HUES6 (cell line): ENCODE results near the gene RAP1GAP.

Experiments used
- H3K27ac ChIP-seq: 2 replicates; pipeline ENCODE4 v1.7.0; 2013; ENCODE audit warnings: low read depth, mild to moderate bottlenecking, low read length, inconsistent platforms
- H3K27me3 ChIP-seq: 2 replicates; pipeline ENCODE4 v1.6.1; 2013; ENCODE audit warnings: low read length; ENCODE audit not compliant: control insufficient read depth, insufficient read depth
- H3K36me3 ChIP-seq: 2 replicates; pipeline ENCODE4 v1.6.1; 2013; ENCODE audit warnings: low read length; ENCODE audit not compliant: control insufficient read depth, insufficient read depth
- H3K4me1 ChIP-seq: 2 replicates; pipeline ENCODE4 v1.6.1; 2013; ENCODE audit warnings: low read length; ENCODE audit not compliant: control insufficient read depth, insufficient read depth
- H3K4me3 ChIP-seq: 2 replicates; pipeline ENCODE4 v1.5.1; 2013; ENCODE audit warnings: low read depth, low read length
- H3K9ac ChIP-seq: one replicate; pipeline ENCODE4 v1.6.1; 2013; ENCODE audit warnings: mild to moderate bottlenecking, low read length
- H3K9me3 ChIP-seq: 2 replicates; pipeline ENCODE4 v1.6.1; 2013; ENCODE audit warnings: low read depth, low read length; ENCODE audit not compliant: control insufficient read depth, insufficient read depth

Gene RAP1GAP

DNA sequence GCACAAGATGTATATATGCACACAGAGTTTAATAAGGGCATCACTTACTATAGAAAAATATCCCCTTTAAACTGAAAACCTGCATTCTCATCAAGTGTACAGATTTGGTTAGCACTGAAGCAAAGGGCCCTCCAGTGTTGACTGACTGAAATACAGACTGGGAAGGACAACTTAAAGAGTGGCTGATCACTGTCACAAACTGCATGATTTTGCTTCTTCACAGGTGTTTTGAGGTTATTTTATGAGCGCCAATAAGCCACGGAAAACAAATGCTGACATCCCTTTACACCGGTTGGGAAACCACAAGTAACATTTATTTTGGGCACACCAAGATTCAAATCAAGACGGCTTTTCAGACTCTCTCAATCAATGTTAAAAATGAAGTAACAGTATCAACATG lies 30.9 kb upstream of the RAP1GAP start:
- H3K27ac ChIP-seq, result no peak overlapping the region
- no peaks in the 10 kb centered on the region for H3K9me3 ChIP-seq
- no peak overlapping the region for H3K9ac ChIP-seq
- no peak overlapping the region for H3K4me3 ChIP-seq
- H3K27me3 ChIP-seq, result no peaks in the 10 kb centered on the region
- no peaks in the 10 kb centered on the region for H3K4me1 ChIP-seq
- peaks cover 76% of the 10 kb centered on the region for H3K36me3 ChIP-seq

DNA sequence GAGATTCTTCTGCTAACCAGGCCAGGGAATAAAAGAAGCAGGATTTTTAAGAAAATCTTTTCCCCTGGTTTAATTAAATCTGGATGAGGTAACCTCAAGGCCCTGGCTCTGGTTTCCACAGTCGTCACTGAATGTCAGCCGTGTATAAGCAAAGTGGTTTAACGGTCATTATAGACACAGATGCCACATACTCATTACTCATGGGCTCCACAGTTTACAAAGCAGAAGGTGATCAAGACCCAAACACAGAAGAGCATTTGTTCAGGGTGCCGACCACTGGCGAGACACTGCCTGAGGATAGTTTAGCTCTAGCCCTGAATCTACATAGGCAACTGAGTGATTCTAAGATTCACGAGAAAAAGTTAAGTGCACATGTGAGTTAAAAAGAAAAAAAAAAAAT lies 27.8 kb upstream of the RAP1GAP start:
- no peak overlapping the region for H3K4me3 ChIP-seq
- no peaks in the 10 kb centered on the region for H3K4me1 ChIP-seq
- H3K27me3 ChIP-seq, result no peaks in the 10 kb centered on the region
- no peak overlapping the region for H3K9ac ChIP-seq
- no peak overlapping the region for H3K27ac ChIP-seq
- peaks cover 73% of the 10 kb centered on the region for H3K36me3 ChIP-seq
- no peaks in the 10 kb centered on the region for H3K9me3 ChIP-seq

DNA sequence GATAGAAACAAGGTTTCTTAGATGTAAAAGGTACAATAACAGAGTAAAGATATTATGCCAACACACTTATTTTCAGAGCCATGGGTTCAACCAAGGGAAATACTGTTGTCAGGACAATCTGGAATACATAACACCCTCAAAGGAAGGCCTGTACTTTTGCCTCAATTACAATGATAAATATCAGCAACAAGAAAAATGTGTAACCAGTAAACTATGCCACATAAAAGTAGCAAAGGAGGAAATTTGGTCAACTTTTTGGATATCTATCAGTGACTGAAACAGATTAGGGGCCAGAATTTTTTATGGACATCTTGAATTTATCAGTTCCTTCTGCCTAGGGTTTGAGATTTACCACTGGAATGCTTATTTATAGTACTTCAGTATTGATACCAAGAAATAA lies 24.6 kb upstream of the RAP1GAP start:
- H3K27ac ChIP-seq, result no peak overlapping the region
- no peak overlapping the region for H3K4me3 ChIP-seq
- no peaks in the 10 kb centered on the region for H3K4me1 ChIP-seq
- H3K9me3 ChIP-seq, result no peaks in the 10 kb centered on the region
- H3K27me3 ChIP-seq, result no peaks in the 10 kb centered on the region
- H3K36me3 ChIP-seq, result peaks cover 74% of the 10 kb centered on the region
- no peak overlapping the region for H3K9ac ChIP-seq

DNA sequence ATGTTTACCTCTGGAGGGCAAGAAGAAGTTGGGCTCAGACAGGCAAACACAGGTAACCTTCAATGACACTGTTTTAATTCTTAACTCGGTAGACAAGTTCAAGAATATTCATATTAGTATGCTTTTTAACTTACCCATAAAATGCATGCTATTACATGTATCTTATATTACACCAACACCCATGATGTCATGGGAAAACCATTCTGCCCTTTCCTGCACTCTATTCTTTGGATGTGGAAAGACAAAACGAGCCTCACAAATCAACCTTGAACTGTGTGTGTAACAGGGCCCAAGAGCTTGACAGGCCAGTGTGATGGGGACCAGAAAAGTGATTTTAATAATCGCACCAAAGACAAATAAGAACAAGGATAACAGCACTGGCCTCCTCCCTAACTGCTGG lies 22.6 kb upstream of the RAP1GAP start:
- peaks cover 83% of the 10 kb centered on the region for H3K36me3 ChIP-seq
- no peak overlapping the region for H3K27ac ChIP-seq
- H3K9me3 ChIP-seq, result no peaks in the 10 kb centered on the region
- no peak overlapping the region for H3K4me3 ChIP-seq
- H3K27me3 ChIP-seq, result no peaks in the 10 kb centered on the region
- no peak overlapping the region for H3K9ac ChIP-seq
- H3K4me1 ChIP-seq, result no peaks in the 10 kb centered on the region

DNA sequence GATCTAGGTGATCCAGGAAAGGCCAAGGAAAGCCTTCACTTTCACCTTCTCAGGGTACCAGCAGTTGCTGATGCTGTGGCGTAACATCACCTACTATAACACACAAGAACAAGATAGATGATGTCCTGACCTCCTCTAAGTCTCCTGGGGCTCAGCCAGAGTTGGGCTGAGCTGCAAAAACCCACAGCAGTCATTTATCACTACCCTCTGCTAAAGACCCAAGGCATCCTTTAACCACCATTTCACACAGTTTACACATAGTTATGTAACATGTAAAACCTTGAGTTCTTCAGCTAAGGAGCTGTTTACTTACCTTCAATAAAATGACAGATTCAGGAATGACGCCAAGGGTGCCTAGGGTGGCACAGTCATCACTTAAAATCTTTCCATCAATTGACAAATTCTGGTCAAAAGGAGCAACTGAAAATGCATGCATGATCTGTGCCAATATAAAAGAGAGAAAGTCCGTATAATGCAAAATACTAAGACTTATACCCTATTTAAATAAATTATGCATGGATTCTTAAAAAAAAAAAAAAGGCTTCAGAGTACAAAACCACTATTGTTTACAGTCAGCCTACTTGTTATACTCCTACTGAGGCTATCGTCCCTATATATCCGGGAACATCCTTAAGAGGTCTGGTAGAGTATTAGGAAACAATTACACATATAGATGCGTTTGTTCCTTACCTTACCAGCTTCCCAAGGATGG lies 20.7 kb upstream of the RAP1GAP start:
- no peaks in the 10 kb centered on the region for H3K9me3 ChIP-seq
- H3K36me3 ChIP-seq, result peaks cover 85% of the 10 kb centered on the region
- no peak overlapping the region for H3K9ac ChIP-seq
- H3K4me1 ChIP-seq, result no peaks in the 10 kb centered on the region
- H3K27me3 ChIP-seq, result no peaks in the 10 kb centered on the region
- no peak overlapping the region for H3K27ac ChIP-seq
- no peak overlapping the region for H3K4me3 ChIP-seq

DNA sequence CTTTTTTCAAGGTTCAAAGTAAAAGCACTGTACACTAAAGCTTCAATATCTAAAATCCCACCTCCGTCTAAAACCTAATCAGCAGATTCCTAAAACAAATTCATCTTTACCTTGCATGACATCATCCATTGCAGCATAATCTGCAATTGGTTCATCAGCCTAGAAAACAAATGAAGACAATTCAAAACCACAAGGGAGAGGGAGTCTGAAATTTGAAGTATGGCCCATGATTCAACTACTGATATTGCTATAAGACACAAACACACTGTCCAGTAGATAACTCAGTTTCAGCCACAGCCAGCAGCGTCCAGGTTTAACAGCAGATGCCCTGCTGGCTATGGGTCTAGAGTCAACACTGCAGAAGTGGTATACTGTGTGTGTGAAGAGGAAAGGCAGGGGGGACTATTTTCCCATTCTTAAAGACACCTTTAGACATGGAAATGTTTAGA lies 17.9 kb upstream of the RAP1GAP start:
- Histone ChIP-seq H3K4me3 (no peak overlapping the region), H3K27ac (no peak overlapping the region), H3K9me3 (no peaks in the 10 kb centered on the region), H3K4me1 (no peaks in the 10 kb centered on the region), H3K36me3 (peaks cover 83% of the 10 kb centered on the region), H3K9ac (no peak overlapping the region), H3K27me3 (no peaks in the 10 kb centered on the region)

DNA sequence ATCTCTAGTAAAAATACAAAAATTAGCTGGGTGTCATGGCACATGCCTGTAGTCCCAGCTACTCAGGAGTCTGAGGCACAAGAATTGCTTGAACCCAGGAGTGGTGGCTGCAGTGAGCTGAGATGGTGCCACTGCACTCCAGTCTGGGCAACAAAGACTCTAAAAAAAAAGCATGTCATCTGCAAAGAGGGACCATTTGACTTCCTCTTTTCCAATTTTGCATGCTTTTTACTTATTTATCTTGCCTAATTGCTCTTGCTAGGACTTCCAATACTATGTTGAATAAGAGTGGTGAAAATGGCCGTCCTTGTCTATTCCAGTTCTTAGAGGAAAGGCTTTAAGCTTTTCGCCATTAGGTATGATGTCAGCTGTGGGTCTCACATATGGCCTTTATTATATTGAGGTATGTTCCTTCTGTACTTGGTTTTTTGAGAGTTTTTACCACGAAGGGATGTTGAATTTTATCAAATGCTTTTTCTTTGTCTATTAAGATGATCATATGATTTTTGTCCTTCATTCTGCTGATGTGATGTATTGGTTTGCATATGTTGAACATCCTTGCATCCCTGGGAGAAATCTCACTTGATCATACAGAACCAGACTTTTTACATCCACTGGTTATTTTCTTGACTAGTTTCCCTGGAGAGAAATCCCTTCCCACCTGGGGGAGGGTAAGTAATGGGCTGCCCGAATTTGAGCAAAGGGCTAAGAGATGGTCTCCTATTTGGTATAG lies 17.0 kb upstream of the RAP1GAP start:
- H3K27me3 ChIP-seq, result no peaks in the 10 kb centered on the region
- H3K9me3 ChIP-seq, result no peaks in the 10 kb centered on the region
- H3K4me3 ChIP-seq, result no peak overlapping the region
- H3K4me1 ChIP-seq, result no peaks in the 10 kb centered on the region
- no peak overlapping the region for H3K27ac ChIP-seq
- peaks cover 85% of the 10 kb centered on the region for H3K36me3 ChIP-seq
- H3K9ac ChIP-seq, result no peak overlapping the region

DNA sequence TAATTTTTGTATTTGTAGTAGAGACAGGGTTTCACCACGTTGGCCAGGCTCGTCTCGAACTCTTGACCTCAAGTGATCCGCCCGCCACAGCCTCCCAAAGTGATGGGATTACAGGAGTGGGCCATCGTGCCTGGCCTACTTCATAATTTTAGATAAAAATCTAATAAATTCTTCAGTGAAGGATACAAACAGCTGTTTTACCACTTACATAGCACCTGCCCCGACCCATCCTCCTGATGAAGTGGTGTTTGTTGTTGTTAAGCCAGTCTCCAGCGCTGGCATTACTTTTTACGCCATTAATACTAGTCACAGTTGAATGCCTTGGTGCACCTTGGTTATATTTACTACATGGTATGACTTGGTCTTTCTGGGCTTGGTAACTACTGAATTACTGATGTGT lies 12.3 kb upstream of the RAP1GAP start:
- Histone ChIP-seq H3K36me3 (peaks cover 71% of the 10 kb centered on the region), H3K27ac (no peak overlapping the region), H3K4me3 (no peak overlapping the region)

DNA sequence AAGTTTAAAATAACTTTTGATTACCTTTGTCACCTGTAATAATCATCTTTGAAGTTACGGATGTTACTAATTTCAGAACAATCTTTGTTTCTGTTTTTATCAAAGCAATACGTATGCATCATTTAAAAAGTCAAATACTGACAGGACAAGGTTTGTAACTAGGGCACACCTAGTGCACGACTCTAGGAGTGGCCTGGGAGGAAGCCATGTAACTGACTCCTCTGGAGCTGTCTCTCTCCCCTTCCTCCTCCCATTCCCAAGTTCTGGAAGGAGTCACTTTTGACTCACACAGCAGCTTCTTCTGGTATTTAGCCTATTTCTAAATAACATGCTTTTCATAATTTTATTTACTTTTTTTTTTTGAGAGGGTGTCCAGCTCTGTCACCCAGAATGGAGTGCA lies 11.8 kb upstream of the RAP1GAP start:
- Histone ChIP-seq H3K4me1 (no peaks in the 10 kb centered on the region), H3K9ac (no peak overlapping the region), H3K36me3 (peaks cover 65% of the 10 kb centered on the region), H3K27me3 (no peaks in the 10 kb centered on the region), H3K27ac (no peak overlapping the region), H3K4me3 (no peak overlapping the region), H3K9me3 (no peaks in the 10 kb centered on the region)

More for the DNA sequence above, 12.3 kb upstream of the RAP1GAP start:
- no peaks in the 10 kb centered on the region for H3K4me1 ChIP-seq
- H3K9ac ChIP-seq, result no peak overlapping the region
- H3K9me3 ChIP-seq, result no peaks in the 10 kb centered on the region
- no peaks in the 10 kb centered on the region for H3K27me3 ChIP-seq

DNA sequence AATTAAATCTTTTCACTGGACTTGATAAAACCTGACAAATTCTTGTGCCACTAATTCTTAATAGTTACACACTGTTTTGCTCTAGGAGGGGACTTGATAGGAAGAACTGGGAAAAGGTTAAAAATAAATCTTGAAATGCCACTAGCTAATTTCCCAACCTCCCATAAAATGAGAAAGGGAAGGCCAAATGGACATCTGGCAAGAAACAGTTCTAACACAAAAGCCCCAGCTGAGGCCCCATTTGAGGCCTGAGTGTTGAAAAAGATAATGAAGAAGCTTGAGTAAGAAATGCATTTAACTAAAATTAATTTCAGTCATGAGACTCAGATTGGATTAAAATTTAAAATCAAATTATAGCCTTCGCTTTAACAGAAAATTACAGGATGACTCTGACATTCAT lies 11.2 kb upstream of the RAP1GAP start:
- Histone ChIP-seq H3K4me1 (no peaks in the 10 kb centered on the region), H3K4me3 (no peak overlapping the region), H3K9ac (no peak overlapping the region), H3K9me3 (no peaks in the 10 kb centered on the region), H3K27ac (no peak overlapping the region), H3K27me3 (no peaks in the 10 kb centered on the region), H3K36me3 (peaks cover 60% of the 10 kb centered on the region)

DNA sequence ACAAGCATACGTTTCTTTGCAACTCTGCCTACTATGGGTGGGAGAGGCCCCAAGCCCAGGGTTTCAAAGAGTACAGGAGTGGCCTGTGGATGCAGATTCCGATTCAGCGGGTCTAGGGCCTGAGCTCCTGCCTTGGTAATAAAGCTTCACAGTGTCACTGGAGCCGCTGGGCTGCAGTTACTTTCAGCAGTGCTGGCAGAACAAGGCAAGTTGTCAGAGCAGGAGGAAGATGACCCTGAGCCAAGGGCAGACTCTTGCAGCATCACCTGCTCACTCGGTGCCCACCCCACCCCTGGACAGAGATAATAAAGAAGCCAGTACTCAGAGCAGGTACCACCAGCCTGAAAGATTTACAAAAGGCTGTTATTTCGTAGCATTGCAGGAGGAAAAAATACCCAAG lies 8.0 kb upstream of the RAP1GAP start:
- H3K4me1 ChIP-seq, result peaks cover 4% of the 10 kb centered on the region; the same call in 1 of the 2 replicates
- no peak overlapping the region for H3K9ac ChIP-seq
- no peaks in the 10 kb centered on the region for H3K9me3 ChIP-seq
- H3K4me3 ChIP-seq, result no peak overlapping the region
- H3K27me3 ChIP-seq, result no peaks in the 10 kb centered on the region
- no peak overlapping the region for H3K27ac ChIP-seq
- peaks cover 34% of the 10 kb centered on the region for H3K36me3 ChIP-seq
